ENCODE measurements around the gene OSBP.

OSBP gene

GRCh38 chr11:59562292-59562691, 53.3 kb downstream of the OSBP start:
- TF ChIP-seq CTCF (IDR thresholded peaks at IDR 0.05; ENCODE audit: insufficient read depth, low read length, poor library complexity, severe bottlenecking), result no peak
- Histone ChIP-seq H3K36me3 (ENCODE audit: control insufficient read depth, insufficient read depth, low read length) (no peaks in the 10 kb centered on the region), H3K4me3 (replicated peaks; ENCODE audit: low read depth, low read length) (no peak overlapping the region), H3K27me3 (replicated peaks; ENCODE audit: control insufficient read depth, insufficient read depth, low read length) (no peaks in the 10 kb centered on the region)
- no peak for DNase-seq (ENCODE audit: extremely low read depth, insufficient read length)

- H3K4me3 ChIP-seq (replicated peaks; ENCODE audit: low read depth, low read length), result peak overlapping the region; percentile 84
- DNase-seq (ENCODE audit: extremely low read depth, insufficient read length), result peak; percentile 89
Measured at GRCh38 chr11:59560702-59561473, 54.7 kb downstream of the OSBP start.

GRCh38 chr11:59560290-59560701, 55.3 kb downstream of the OSBP start:
- TF ChIP-seq CTCF (IDR thresholded peaks at IDR 0.05; ENCODE audit: insufficient read depth, low read length, poor library complexity, severe bottlenecking), result no peak
- DNase-seq (ENCODE audit: extremely low read depth, insufficient read length), result no peak
- H3K36me3 ChIP-seq (ENCODE audit: control insufficient read depth, insufficient read depth, low read length), result no peaks in the 10 kb centered on the region
- peak overlapping the region; percentile 84 for H3K4me3 ChIP-seq (replicated peaks; ENCODE audit: low read depth, low read length)
- H3K27me3 ChIP-seq (replicated peaks; ENCODE audit: control insufficient read depth, insufficient read depth, low read length), result no peaks in the 10 kb centered on the region

More at GRCh38 chr11:59560702-59561473, 54.7 kb downstream of the OSBP start:
- H3K36me3 ChIP-seq (ENCODE audit: control insufficient read depth, insufficient read depth, low read length), result no peaks in the 10 kb centered on the region
- H3K27me3 ChIP-seq (replicated peaks; ENCODE audit: control insufficient read depth, insufficient read depth, low read length), result no peaks in the 10 kb centered on the region
- TF ChIP-seq CTCF (IDR thresholded peaks at IDR 0.05; ENCODE audit: insufficient read depth, low read length, poor library complexity, severe bottlenecking), result no peak

- Histone ChIP-seq H3K4me3 (replicated peaks; ENCODE audit: low read depth, low read length) (no peak overlapping the region), H3K36me3 (ENCODE audit: control insufficient read depth, insufficient read depth, low read length) (no peaks in the 10 kb centered on the region)
- TF ChIP-seq CTCF (IDR thresholded peaks at IDR 0.05; ENCODE audit: insufficient read depth, low read length, poor library complexity, severe bottlenecking), result no peak
Measured at GRCh38 chr11:59559886-59560285, 55.7 kb downstream of the OSBP start.

GRCh38 chr11:59558270-59558643, 57.3 kb downstream of the OSBP start:
- TF ChIP-seq CTCF (IDR thresholded peaks at IDR 0.05; ENCODE audit: insufficient read depth, low read length, poor library complexity, severe bottlenecking), result no peak
- Histone ChIP-seq H3K4me3 (replicated peaks; ENCODE audit: low read depth, low read length) (peak overlapping the region; percentile 51), H3K27me3 (replicated peaks; ENCODE audit: control insufficient read depth, insufficient read depth, low read length) (no peaks in the 10 kb centered on the region), H3K36me3 (ENCODE audit: control insufficient read depth, insufficient read depth, low read length) (no peaks in the 10 kb centered on the region)
- no peak for DNase-seq (ENCODE audit: extremely low read depth, insufficient read length)

More at GRCh38 chr11:59559886-59560285, 55.7 kb downstream of the OSBP start:
- peak; percentile 31 for DNase-seq (ENCODE audit: extremely low read depth, insufficient read length)
- no peaks in the 10 kb centered on the region for H3K27me3 ChIP-seq (replicated peaks; ENCODE audit: control insufficient read depth, insufficient read depth, low read length)

All from GM06990 (cell line).